Glutamatergic neuron (in vitro differentiated cells): ENCODE data around the gene NDUFA7. TPM values are rescaled to one million over a fixed set of nuclear protein-coding genes. Genes with fewer than 3 reads are reported as not detected.

Experiments used
- DNase-seq: peaks from one replicate; pipeline ENCODE4 v3.0.0; 2022
- H3K27ac Mint-ChIP-seq: one replicate; pipeline ENCODE4 v1.8.0; 2020; ENCODE audit warnings: mild to moderate bottlenecking, mixed read lengths, inconsistent platforms; ENCODE audit not compliant: unreplicated experiment
- H3K27me3 Mint-ChIP-seq: one replicate; pipeline ENCODE4 v1.8.0; 2020; ENCODE audit warnings: mild to moderate bottlenecking, moderate library complexity, mixed read lengths, inconsistent platforms; ENCODE audit not compliant: unreplicated experiment
- H3K36me3 Mint-ChIP-seq: one replicate; pipeline ENCODE4 v1.8.0; 2020; ENCODE audit warnings: mild to moderate bottlenecking, mixed read lengths, inconsistent platforms; ENCODE audit not compliant: unreplicated experiment
- H3K4me1 Mint-ChIP-seq: one replicate; pipeline ENCODE4 v1.8.0; 2020; ENCODE audit warnings: mild to moderate bottlenecking, low read depth, mixed read lengths, inconsistent platforms; ENCODE audit not compliant: unreplicated experiment
- H3K4me3 Mint-ChIP-seq: one replicate; pipeline ENCODE4 v1.8.0; 2020; ENCODE audit warnings: mild to moderate bottlenecking, mixed read lengths, inconsistent platforms; ENCODE audit not compliant: unreplicated experiment
- H3K9me3 Mint-ChIP-seq: one replicate; pipeline ENCODE4 v1.8.0; 2020; ENCODE audit warnings: mild to moderate bottlenecking, moderate library complexity, mixed read lengths, inconsistent platforms; ENCODE audit not compliant: unreplicated experiment
- total RNA-seq: library from RNA; stranded (reverse); fragmentation: NEBNext Ultra II Directional; extraction: Animal tissue kit (Norgen Biotek cat#: 25700); gene quantifications from one replicate; pipeline ENCODE4 v1.2.1, GENCODE V29; 2021; ENCODE audit not compliant: unreplicated experiment
- TF ChIP-seq, protein P1 (sequence below): fragments of 200-600 bp; sonication (generic); IDR thresholded peaks from one replicate; pipeline ENCODE4 v1.5.0; 2021; ENCODE audit not compliant: partially characterized antibody, unreplicated experiment

The NDUFA7 gene
- total RNA-seq, 1 donor from 2014 or later, result 65.1 TPM

DNA sequence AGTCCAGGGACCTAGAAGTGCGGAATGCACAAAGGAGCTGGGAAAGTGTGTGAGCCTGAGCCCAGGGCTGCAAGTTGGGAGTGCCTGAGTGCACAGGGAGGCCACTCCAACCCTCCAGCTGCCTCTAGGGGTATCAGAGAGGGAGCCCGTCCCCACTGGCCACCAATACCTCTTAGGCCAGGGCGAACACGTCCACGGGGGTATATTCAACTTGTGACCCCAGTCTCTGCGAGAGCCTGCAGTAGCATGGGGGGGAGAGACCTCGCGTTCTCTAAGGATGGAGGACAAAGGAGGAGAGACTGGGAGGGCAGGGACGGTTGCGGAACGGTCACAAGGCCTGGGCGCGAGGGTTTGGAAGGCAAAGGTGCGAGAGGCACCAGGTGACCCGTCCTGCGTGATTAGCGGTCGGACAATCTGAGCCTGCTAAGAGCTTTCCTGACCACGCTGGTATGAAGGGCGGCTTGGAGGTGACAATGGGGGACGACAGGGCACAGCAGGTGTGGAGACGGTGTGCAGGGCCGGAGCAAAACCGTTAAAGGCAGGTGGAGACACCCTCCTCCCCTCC, 13.7 kb downstream of the NDUFA7 start:
- Mint-ChIP-seq H3K27ac (peak overlapping the region; percentile 92), H3K4me1 (peaks cover 9% of the 10 kb centered on the region), H3K27me3 (peaks cover 6% of the 10 kb centered on the region), H3K9me3 (peaks cover 3% of the 10 kb centered on the region), H3K4me3 (peak overlapping the region; percentile 99), H3K36me3 (no peaks in the 10 kb centered on the region)
- TF ChIP-seq, protein P1, sequence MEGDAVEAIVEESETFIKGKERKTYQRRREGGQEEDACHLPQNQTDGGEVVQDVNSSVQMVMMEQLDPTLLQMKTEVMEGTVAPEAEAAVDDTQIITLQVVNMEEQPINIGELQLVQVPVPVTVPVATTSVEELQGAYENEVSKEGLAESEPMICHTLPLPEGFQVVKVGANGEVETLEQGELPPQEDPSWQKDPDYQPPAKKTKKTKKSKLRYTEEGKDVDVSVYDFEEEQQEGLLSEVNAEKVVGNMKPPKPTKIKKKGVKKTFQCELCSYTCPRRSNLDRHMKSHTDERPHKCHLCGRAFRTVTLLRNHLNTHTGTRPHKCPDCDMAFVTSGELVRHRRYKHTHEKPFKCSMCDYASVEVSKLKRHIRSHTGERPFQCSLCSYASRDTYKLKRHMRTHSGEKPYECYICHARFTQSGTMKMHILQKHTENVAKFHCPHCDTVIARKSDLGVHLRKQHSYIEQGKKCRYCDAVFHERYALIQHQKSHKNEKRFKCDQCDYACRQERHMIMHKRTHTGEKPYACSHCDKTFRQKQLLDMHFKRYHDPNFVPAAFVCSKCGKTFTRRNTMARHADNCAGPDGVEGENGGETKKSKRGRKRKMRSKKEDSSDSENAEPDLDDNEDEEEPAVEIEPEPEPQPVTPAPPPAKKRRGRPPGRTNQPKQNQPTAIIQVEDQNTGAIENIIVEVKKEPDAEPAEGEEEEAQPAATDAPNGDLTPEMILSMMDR, result no peak
- no peak for DNase-seq

- Mint-ChIP-seq H3K4me3 (peak overlapping the region; percentile 99), H3K27ac (no peak overlapping the region), H3K36me3 (no peaks in the 10 kb centered on the region), H3K9me3 (peaks cover 3% of the 10 kb centered on the region), H3K4me1 (peaks cover 9% of the 10 kb centered on the region), H3K27me3 (peaks cover 6% of the 10 kb centered on the region)
- no peak for DNase-seq
- TF ChIP-seq, protein P1, result no peak
Measured at GRCh38 chr19:8306235-8307054, 14.7 kb downstream of the NDUFA7 start.

GRCh38 chr19:8305798-8306197, 15.4 kb downstream of the NDUFA7 start:
- TF ChIP-seq, protein P1, result no peak
- Mint-ChIP-seq H3K4me3 (no peak overlapping the region), H3K9me3 (peaks cover 3% of the 10 kb centered on the region), H3K4me1 (peaks cover 9% of the 10 kb centered on the region), H3K36me3 (no peaks in the 10 kb centered on the region), H3K27ac (no peak overlapping the region), H3K27me3 (peaks cover 4% of the 10 kb centered on the region)
- no peak for DNase-seq

- Mint-ChIP-seq H3K27ac (no peak overlapping the region), H3K36me3 (no peaks in the 10 kb centered on the region), H3K27me3 (peaks cover 4% of the 10 kb centered on the region), H3K4me3 (no peak overlapping the region), H3K9me3 (peaks cover 3% of the 10 kb centered on the region), H3K4me1 (peaks cover 9% of the 10 kb centered on the region)
- peak; percentile 67 for DNase-seq
- TF ChIP-seq, protein P1, result no peak
Measured at GRCh38 chr19:8304841-8305621, 16.1 kb downstream of the NDUFA7 start.
